HepG2 (cell line): ENCODE results near the gene LYRM4. TPM values are rescaled to one million over a fixed set of nuclear protein-coding genes. Genes with fewer than 3 reads are reported as not detected.
A peak's percentile ranks its signal among the peaks of the same experiment; 100 is the strongest.

ENCODE experiments used
- ATAC-seq: fragments of 200-7000 bp; cut with Tn5 transposase; 3 replicates; pipeline ENCODE4 v1.9.1; 2020; ENCODE audit warnings: mild to moderate bottlenecking, moderate library complexity
- BruUV-seq: library from RNA; stranded (reverse); fragments of 400-500 nt; replicated peaks from 2 replicates; lab custom pipeline; 2021; lab: Mats Ljungman, UMichigan
- CTCF ChIA-PET: fragments of 300-600 bp; formaldehyde crosslinking; extraction: SDS; loops from one replicate; lab custom pipeline; 2021; ENCODE audit warnings: low total read pairs, inconsistent platforms, low intra/inter-chr PET ratio; lab: Yijun Ruan, JAX
- POLR2A ChIA-PET: fragments of 350-600 bp; sonication (Branson Sonifier 250); formaldehyde crosslinking; loops from one replicate; lab custom pipeline; 2020; ENCODE audit warnings: antibody characterized with exemption, inconsistent platforms; lab: Yijun Ruan, JAX
- DNase-seq: peaks from one replicate; pipeline ENCODE4 v3.0.0-alpha.2; 2015; ENCODE audit warnings: low spot score
- FAIRE-seq: peaks from 3 replicates; lab custom pipeline; 2011; peaks lifted over from hg19 to GRCh38; lab: Jason Lieb, UNC
- H2AFZ ChIP-seq: one replicate; pipeline ENCODE4 v1.6.1; 2011; ENCODE audit warnings: low read length, inconsistent platforms
- H3K27ac ChIP-seq: fragments of 300-600 bp; 3 replicates; pipeline ENCODE4 v1.8.0; 2011; ENCODE audit warnings: mixed run types, mild to moderate bottlenecking, mixed read lengths, low read length, inconsistent platforms; ENCODE audit not compliant: insufficient read depth; ENCODE audit errors: extremely low read length
- H3K27me3 ChIP-seq, 2 experiments: fragments of 200-600 bp in 1 of 2; 2 replicates in 1 of 2; 3 replicates in 1 of 2; pipeline versions ENCODE4 v1.6.0 to v1.8.0; 2011; ENCODE audit warnings: low read length in 2 of 2, mild to moderate bottlenecking in 2 of 2, moderate library complexity in 2 of 2, inconsistent platforms in 1 of 2; ENCODE audit not compliant: insufficient read depth in 2 of 2, control insufficient read depth in 1 of 2
- H3K36me3 ChIP-seq, 2 experiments: fragments of 200-600 bp in 1 of 2; replicated peaks in 1 of 2; 2 replicates in 1 of 2; 3 replicates in 1 of 2; pipeline versions ENCODE4 v1.5.1 to v1.8.0; 2011; ENCODE audit warnings: low read length in 2 of 2, inconsistent platforms in 1 of 2; ENCODE audit not compliant: insufficient read depth in 2 of 2, control insufficient read depth in 1 of 2
- H3K4me1 ChIP-seq: 2 replicates; pipeline ENCODE4 v1.5.1; 2012; ENCODE audit warnings: low read length, inconsistent platforms; ENCODE audit not compliant: insufficient read depth
- H3K4me2 ChIP-seq: 2 replicates; pipeline ENCODE4 v1.6.0; 2011; ENCODE audit warnings: low read depth, low read length, inconsistent platforms
- H3K4me3 ChIP-seq, 3 experiments: fragments of 200-600 bp in 1 of 3; sonication (generic), shearing (Covaris generic) in 1 of 3; replicated peaks in 1 of 3; 2 replicates each; pipeline ENCODE4 v1.5.1; 2011 to 2016; ENCODE audit warnings: low read length in 3 of 3, inconsistent platforms in 2 of 3, low read depth in 2 of 3, mild to moderate bottlenecking in 2 of 3, control low read depth in 1 of 3, mixed read lengths in 1 of 3; ENCODE audit not compliant: insufficient read depth in 1 of 3
- H3K79me2 ChIP-seq: one replicate; pipeline ENCODE4 v1.6.1; 2011; ENCODE audit warnings: low read length, inconsistent platforms; ENCODE audit not compliant: insufficient read depth
- H3K9ac ChIP-seq: 2 replicates; pipeline ENCODE4 v1.6.0; 2011; ENCODE audit warnings: mild to moderate bottlenecking, low read depth, low read length, inconsistent platforms; ENCODE audit not compliant: insufficient read depth
- H3K9me3 ChIP-seq: 2 replicates; pipeline ENCODE4 v1.5.1; 2012; ENCODE audit warnings: mild to moderate bottlenecking, low read length
- H4K20me1 ChIP-seq: 2 replicates; pipeline ENCODE4 v1.6.0; 2011; ENCODE audit warnings: inconsistent platforms, mild to moderate bottlenecking, low read length, moderate library complexity; ENCODE audit not compliant: insufficient read depth
- ARID2 ChIP-seq: sonication (generic); formaldehyde crosslinking; IDR thresholded peaks from 2 replicates; pipeline ENCODE4 v1.8.1; 2022; ENCODE audit warnings: mild to moderate bottlenecking, missing genetic modification reagents, borderline replicate concordance
- ARNTL ChIP-seq: sonication (generic); formaldehyde crosslinking; IDR thresholded peaks from 2 replicates; pipeline ENCODE4 v1.4.0; 2020; ENCODE audit warnings: mild to moderate bottlenecking, missing genetic modification reagents
- ASH2L ChIP-seq: fragments of 300-600, 200-600 bp; sonication (generic); IDR thresholded peaks from 2 replicates; pipeline ENCODE4 v1.7.0; 2017; ENCODE audit warnings: low read depth, mild to moderate bottlenecking, moderate library complexity, mixed read lengths, low read length; ENCODE audit not compliant: insufficient read length
- CSRNP1 ChIP-seq: sonication (generic); formaldehyde crosslinking; IDR thresholded peaks from 2 replicates; pipeline ENCODE4 v1.8.1; 2023; ENCODE audit warnings: mild to moderate bottlenecking, missing genetic modification reagents
- FOXJ3 ChIP-seq: sonication (generic); formaldehyde crosslinking; IDR thresholded peaks from 2 replicates; pipeline ENCODE4 v1.4.0; 2020; ENCODE audit warnings: missing genetic modification reagents, mild to moderate bottlenecking, borderline replicate concordance
- MIER3 ChIP-seq: IDR thresholded peaks from 2 replicates; pipeline ENCODE4 v1.6.1; 2016; ENCODE audit warnings: missing compliant biosample characterization, borderline replicate concordance
- NFIB ChIP-seq: sonication (generic); formaldehyde crosslinking; IDR thresholded peaks from 2 replicates; pipeline ENCODE4 v1.9.0; 2021; ENCODE audit warnings: missing genetic modification reagents, mild to moderate bottlenecking, borderline replicate concordance
- RORA ChIP-seq: sonication (generic); formaldehyde crosslinking; IDR thresholded peaks from 2 replicates; pipeline ENCODE4 v1.5.0; 2020; ENCODE audit warnings: mild to moderate bottlenecking, missing genetic modification reagents, moderate library complexity
- TAF1 ChIP-seq: sonication (generic); formaldehyde crosslinking; IDR thresholded peaks from 2 replicates; pipeline ENCODE4 v1.4.0; 2020; ENCODE audit warnings: missing genetic modification reagents
- THAP7 ChIP-seq: sonication (generic); formaldehyde crosslinking; IDR thresholded peaks from 2 replicates; pipeline ENCODE4 v1.8.1; 2023; ENCODE audit warnings: mild to moderate bottlenecking, missing genetic modification reagents
- THAP8 ChIP-seq: sonication (generic); formaldehyde crosslinking; IDR thresholded peaks from 2 replicates; pipeline ENCODE4 v1.5.1; 2020; ENCODE audit warnings: missing genetic modification reagents, mild to moderate bottlenecking, borderline replicate concordance
- TRIM24 ChIP-seq: sonication (generic); formaldehyde crosslinking; IDR thresholded peaks from 2 replicates; pipeline ENCODE4 v1.8.0; 2022; ENCODE audit warnings: mild to moderate bottlenecking, missing genetic modification reagents
- YY1 ChIP-seq: IDR thresholded peaks from 2 replicates; pipeline ENCODE4 v1.6.1; 2011; ENCODE audit warnings: low read length, low read depth, moderate library complexity, mild to moderate bottlenecking; ENCODE audit not compliant: insufficient read depth, insufficient replicate concordance
- ZFP91 ChIP-seq: sonication (generic); formaldehyde crosslinking; IDR thresholded peaks from 2 replicates; pipeline ENCODE4 v1.9.0; 2022; ENCODE audit warnings: missing genetic modification reagents, mild to moderate bottlenecking, borderline replicate concordance
- ZMAT3 ChIP-seq: sonication (generic); formaldehyde crosslinking; conservative IDR thresholded peaks from 2 replicates; pipeline ENCODE4 v1.7.0; 2021; ENCODE audit warnings: missing genetic modification reagents
- ZNF501 ChIP-seq: sonication (generic); formaldehyde crosslinking; IDR thresholded peaks from 2 replicates; pipeline ENCODE4 v1.5.1; 2020; ENCODE audit warnings: mild to moderate bottlenecking, moderate library complexity, missing genetic modification reagents
- ZNF572 ChIP-seq: sonication (generic); formaldehyde crosslinking; IDR thresholded peaks from 2 replicates; pipeline ENCODE4 v1.5.1; 2020; ENCODE audit warnings: mild to moderate bottlenecking, missing genetic modification reagents
- ZNF720 ChIP-seq: sonication (generic); formaldehyde crosslinking; IDR thresholded peaks from 2 replicates; pipeline ENCODE4 v1.4.0; 2020; ENCODE audit warnings: missing genetic modification reagents
- WGBS: methylation state at CpG from one replicate; pipeline ENCODE4 v1.1.6; 2017; ENCODE audit warnings: low lambda C conversion rate; 5-methylcytosine and 5-hydroxymethylcytosine counted together
- in situ Hi-C: cut with HindIII; loops from 2 replicates; pipeline ENCODE4 v1.10.0; 2017; ENCODE audit warnings: low pct_unique_long_range_greater_than_20kb; ENCODE audit not compliant: extremely low pct_ligation_motif_present
- intact Hi-C: fragments of 100-400 bp; cut with micrococcal nuclease; formaldehyde crosslinking; loops from one replicate; pipeline ENCODE4 v1.10.0; 2022; ENCODE audit not compliant: unreplicated experiment
- polyA plus RNA-seq, 8 experiments: library from polyadenylated mRNA; depleted of rRNA in 3 of 8; stranded (reverse) in 7 of 8; unstranded in 1 of 8; fragments of >200 nt; fragmentation: Illumina TruSeq in 4 of 8; extraction: Trizol in 4 of 8; gene quantifications; 2 replicates each; pipeline versions ENCODE4 v1.2.1 to v1.2.3, GENCODE V29; 2011 to 2016; ENCODE audit warnings: low read depth in 4 of 8, missing spikeins in 1 of 8, mixed read lengths in 1 of 8; ENCODE audit not compliant: insufficient read depth in 1 of 8
- total RNA-seq, 5 experiments: library from RNA; depleted of rRNA; stranded (reverse); fragments of >200 nt; fragmentation: Illumina TruSeq; extraction: Trizol; gene quantifications; 2 replicates each; pipeline ENCODE4 v1.2.3, GENCODE V29; 2016; ENCODE audit warnings: low read depth in 1 of 5

LYRM4 gene
- total and polyA plus RNA-seq, 2 of the 13 experiments (the other 11 are each of a cell fraction or from before 2014, with no cell fraction given): 64.6 to 67.5 TPM

GRCh38 chr6:5274231-5274630 lies 13.5 kb upstream of the LYRM4 start (continued):
- TF ChIP-seq NFIB (CRISPR knock-in tag) (no peak), RORA (CRISPR knock-in tag) (no peak), ASH2L (no peak), FOXJ3 (CRISPR knock-in tag) (no peak), ZNF501 (CRISPR knock-in tag) (no peak), ZNF572 (CRISPR knock-in tag) (no peak), TRIM24 (CRISPR knock-in tag) (no peak), THAP8 (no peak)

- in situ Hi-C loops: no loop called here
- no peak for TF ChIP-seq YY1
- TF ChIP-seq TAF1 (CRISPR knock-in tag): no peak
- no peak for TF ChIP-seq MIER3 (CRISPR knock-in tag)
- TF ChIP-seq ZFP91: no peak
- no peak for TF ChIP-seq ZMAT3
- no peak for TF ChIP-seq ARNTL
- no peak for TF ChIP-seq ZNF720 (CRISPR knock-in tag)
- no peak for TF ChIP-seq ARID2 (CRISPR knock-in tag)
- TF ChIP-seq THAP7 (CRISPR knock-in tag): no peak
- TF ChIP-seq CSRNP1 (CRISPR knock-in tag): no peak
Measured at GRCh38 chr6:5271926-5272325, 11.2 kb upstream of the LYRM4 start.

More at GRCh38 chr6:5271926-5272325, 11.2 kb upstream of the LYRM4 start:
- H3K36me3 ChIP-seq: no peaks in the 10 kb centered on the region
- peaks cover 16% of the 10 kb centered on the region for H3K79me2 ChIP-seq
- H4K20me1 ChIP-seq: no peaks in the 10 kb centered on the region
- H3K27ac ChIP-seq: no peak overlapping the region
- no peaks in the 10 kb centered on the region for H3K4me1 ChIP-seq
- H2AFZ ChIP-seq: no peak overlapping the region
- POLR2A ChIA-PET: no interaction called here
- intact Hi-C loops: no loop called here
- ATAC-seq: no peak
- H3K9ac ChIP-seq: no peak overlapping the region
- H3K4me2 ChIP-seq: no peak overlapping the region
- WGBS: 96% methylated on average over 6 of the region's 6 CpGs
- no peak overlapping the region for H3K4me3 ChIP-seq
- H3K27me3 ChIP-seq: no peaks in the 10 kb centered on the region
- peak; percentile 36 for FAIRE-seq
- no peaks in the 10 kb centered on the region for H3K9me3 ChIP-seq
- DNase-seq: no peak
- no TSS peak for BruUV-seq
- CTCF ChIA-PET: no interaction called here
